Astrocyte (in vitro differentiated cells and primary cell): ENCODE results near the gene ZNF628. TPM values are rescaled to one million over a fixed set of nuclear protein-coding genes. Genes with fewer than 3 reads are reported as not detected.

Experiments used
- DNase-seq: peaks from one replicate; pipeline ENCODE4 v3.0.0-alpha.2; 2010; ENCODE audit warnings: low read depth
- FAIRE-seq: peaks from 2 replicates; lab custom pipeline; 2011; peaks lifted over from hg19 to GRCh38; lab: Jason Lieb, UNC
- H2AFZ ChIP-seq: 2 replicates; pipeline ENCODE4 v1.6.0; 2012; ENCODE audit warnings: low read depth, low read length, inconsistent platforms
- H3K27ac ChIP-seq: 2 replicates; pipeline ENCODE4 v1.5.1; 2011; ENCODE audit warnings: low read depth, low read length, inconsistent platforms
- H3K27me3 ChIP-seq: 2 replicates; pipeline ENCODE4 v1.6.0; 2011; ENCODE audit warnings: low read length, inconsistent platforms; ENCODE audit not compliant: insufficient read depth
- H3K36me3 ChIP-seq: 2 replicates; pipeline ENCODE4 v1.5.1; 2011; ENCODE audit warnings: low read length, inconsistent platforms; ENCODE audit not compliant: insufficient read depth
- H3K4me1 ChIP-seq: 2 replicates; pipeline ENCODE4 v1.5.1; 2011; ENCODE audit warnings: low read length, inconsistent platforms; ENCODE audit not compliant: insufficient read depth
- H3K4me2 ChIP-seq: 2 replicates; pipeline ENCODE4 v1.6.0; 2012; ENCODE audit warnings: low read length, inconsistent platforms
- H3K4me3 ChIP-seq: 2 replicates; pipeline ENCODE4 v1.5.1; 2011; ENCODE audit warnings: low read depth, mild to moderate bottlenecking, low read length, inconsistent platforms; ENCODE audit not compliant: insufficient read depth
- H3K79me2 ChIP-seq: 2 replicates; pipeline ENCODE4 v1.6.0; 2012; ENCODE audit warnings: mild to moderate bottlenecking, low read length, inconsistent platforms; ENCODE audit not compliant: insufficient read depth
- H3K9ac ChIP-seq: 2 replicates; pipeline ENCODE4 v1.6.0; 2012; ENCODE audit warnings: mild to moderate bottlenecking, low read length, inconsistent platforms
- H3K9me3 ChIP-seq: 2 replicates; pipeline ENCODE4 v1.5.1; 2012; ENCODE audit warnings: low read depth, mild to moderate bottlenecking, low read length, inconsistent platforms; ENCODE audit not compliant: insufficient read depth
- H4K20me1 ChIP-seq: 2 replicates; pipeline ENCODE4 v1.6.0; 2012; ENCODE audit warnings: low read length, inconsistent platforms; ENCODE audit not compliant: insufficient read depth
- H3K27ac Mint-ChIP-seq: one replicate; pipeline ENCODE4 v1.8.0; 2021; ENCODE audit warnings: mild to moderate bottlenecking, mixed read lengths; ENCODE audit not compliant: unreplicated experiment
- H3K27me3 Mint-ChIP-seq: one replicate; pipeline ENCODE4 v1.8.0; 2021; ENCODE audit warnings: low read depth, mixed read lengths; ENCODE audit not compliant: unreplicated experiment
- H3K36me3 Mint-ChIP-seq: one replicate; pipeline ENCODE4 v1.8.0; 2021; ENCODE audit warnings: low read depth, mixed read lengths; ENCODE audit not compliant: unreplicated experiment
- H3K4me1 Mint-ChIP-seq: one replicate; pipeline ENCODE4 v1.8.0; 2021; ENCODE audit warnings: low read depth, mixed read lengths; ENCODE audit not compliant: unreplicated experiment
- H3K4me3 Mint-ChIP-seq: one replicate; pipeline ENCODE4 v1.8.0; 2021; ENCODE audit warnings: mild to moderate bottlenecking, moderate library complexity, mixed read lengths; ENCODE audit not compliant: unreplicated experiment
- H3K9me3 Mint-ChIP-seq: one replicate; pipeline ENCODE4 v1.8.0; 2021; ENCODE audit warnings: mild to moderate bottlenecking, mixed read lengths; ENCODE audit not compliant: unreplicated experiment
- CTCF ChIP-seq: IDR thresholded peaks from 2 replicates; pipeline ENCODE4 v1.5.1; 2011; ENCODE audit warnings: low read depth, mild to moderate bottlenecking, inconsistent platforms, low read length, moderate library complexity; ENCODE audit not compliant: insufficient read depth
- EZH2 ChIP-seq: IDR thresholded peaks from 2 replicates; pipeline ENCODE4 v1.6.1; 2012; ENCODE audit warnings: mild to moderate bottlenecking, low read length, inconsistent platforms; ENCODE audit not compliant: insufficient read depth
- total RNA-seq: library from RNA; stranded (reverse); gene quantifications from 2 replicates; pipeline ENCODE4 v1.2.1, GENCODE V29; 2021

The ZNF628 gene
- total RNA-seq, 1 donor from 2014 or later, result 9.9 TPM

GRCh38 chr19:55508120-55508519, 31.7 kb downstream of the ZNF628 start:
- no peak overlapping the region for H3K27ac ChIP-seq
- Mint-ChIP-seq H3K27ac (no peak overlapping the region), H3K4me3 (no peak overlapping the region), H3K9me3 (peaks cover 1% of the 10 kb centered on the region), H3K27me3 (no peaks in the 10 kb centered on the region), H3K36me3 (peaks cover 14% of the 10 kb centered on the region), H3K4me1 (peaks cover 2% of the 10 kb centered on the region)
- no peak overlapping the region for H3K9ac ChIP-seq
- DNase-seq (no peak), FAIRE-seq (no peak)
- H3K36me3 ChIP-seq, result no peaks in the 10 kb centered on the region
- no peak overlapping the region for H2AFZ ChIP-seq
- H3K9me3 ChIP-seq, result peaks cover 1% of the 10 kb centered on the region
- H3K4me1 ChIP-seq, result peaks cover 3% of the 10 kb centered on the region
- H3K4me2 ChIP-seq, result no peak overlapping the region
- TF ChIP-seq CTCF (no peak), EZH2 (no peak)
- H3K4me3 ChIP-seq, result no peak overlapping the region
- no peaks in the 10 kb centered on the region for H3K79me2 ChIP-seq
- H3K27me3 ChIP-seq, result no peaks in the 10 kb centered on the region
- peaks cover 5% of the 10 kb centered on the region for H4K20me1 ChIP-seq

- peak overlapping the region; percentile 44 for H3K27ac Mint-ChIP-seq
- peak overlapping the region; percentile 9 for H3K4me3 Mint-ChIP-seq
- Histone ChIP-seq H3K9me3 (no peaks in the 10 kb centered on the region), H3K27me3 (no peaks in the 10 kb centered on the region), H3K9ac (peak overlapping the region; percentile 69), H2AFZ (peak overlapping the region; percentile 50), H3K4me1 (peaks cover 15% of the 10 kb centered on the region), H3K4me3 (peak overlapping the region; percentile 34), H3K79me2 (no peaks in the 10 kb centered on the region), H3K4me2 (peak overlapping the region; percentile 84), H4K20me1 (peaks cover 4% of the 10 kb centered on the region), H3K36me3 (no peaks in the 10 kb centered on the region), H3K27ac (peak overlapping the region; percentile 50)
- peaks cover 9% of the 10 kb centered on the region for H3K36me3 Mint-ChIP-seq
- no peaks in the 10 kb centered on the region for H3K27me3 Mint-ChIP-seq
- DNase-seq (peak; percentile 67), FAIRE-seq (peak; percentile 39)
- H3K4me1 Mint-ChIP-seq, result no peaks in the 10 kb centered on the region
- H3K9me3 Mint-ChIP-seq, result no peaks in the 10 kb centered on the region
- TF ChIP-seq CTCF, result peak; percentile 59
- no peak for TF ChIP-seq EZH2
Measured at GRCh38 chr19:55516878-55517620, 40.6 kb downstream of the ZNF628 start.
